NCI-H2107 treated with DMSO at 0.1 percent for 48 hours (cell line): ENCODE data around the gene DDX56.
"Not testable (repeated sequence)": the region's sequence is repeated elsewhere in the genome, so short reads cannot be mapped to it uniquely, and the experiment has no call there.

ENCODE experiments used
- DNase-seq: peaks from one replicate; lab custom pipeline; 2025; ENCODE audit not compliant: unreplicated experiment; lab: John Stamatoyannopoulos, UW

DDX56 gene

GRCh38 chr7:44564606-44565005, 9.1 kb downstream of the DDX56 start:
- DNase-seq: no peak

GRCh38 chr7:44563171-44563679, 10.5 kb downstream of the DDX56 start:
- DNase-seq: no peak

- not testable (repeated sequence) for DNase-seq
These were observed 11.1 kb downstream of the DDX56 start for GRCh38 chr7:44562622-44562962.

GRCh38 chr7:44561962-44562621, 11.6 kb downstream of the DDX56 start:
- no peak for DNase-seq

- no peak for DNase-seq
These were observed 12.2 kb downstream of the DDX56 start for GRCh38 chr7:44561481-44561880.

GRCh38 chr7:44559485-44559884, 14.2 kb downstream of the DDX56 start:
- no peak for DNase-seq

- no peak for DNase-seq
These were observed 16.2 kb downstream of the DDX56 start for GRCh38 chr7:44557485-44557884.

GRCh38 chr7:44555350-44555749, 18.4 kb downstream of the DDX56 start:
- DNase-seq: no peak

- DNase-seq: not testable (repeated sequence)
These were observed 21.2 kb downstream of the DDX56 start for GRCh38 chr7:44552473-44553005.

GRCh38 chr7:44549457-44549856, 24.3 kb downstream of the DDX56 start:
- no peak for DNase-seq

GRCh38 chr7:44548893-44549292, 24.8 kb downstream of the DDX56 start:
- DNase-seq: no peak

GRCh38 chr7:44547536-44548231, 26.0 kb downstream of the DDX56 start:
- DNase-seq: no peak

- no peak for DNase-seq
These were observed 31.7 kb downstream of the DDX56 start for GRCh38 chr7:44541876-44542610.

GRCh38 chr7:44541028-44541869, 32.5 kb downstream of the DDX56 start, which contains the start of gene NPC1L1:
NPC1L1 (minus strand) TSS chr7:44541330; CDS start chr7:44541259, 71 bp downstream.
- DNase-seq: no peak

- DNase-seq: no peak
These were observed 33.1 kb downstream of the DDX56 start for GRCh38 chr7:44540592-44541027.

GRCh38 chr7:44539669-44540506, 33.8 kb downstream of the DDX56 start:
- no peak for DNase-seq

GRCh38 chr7:44538798-44539668, 34.7 kb downstream of the DDX56 start:
- no peak for DNase-seq

GRCh38 chr7:44538093-44538797, 35.5 kb downstream of the DDX56 start:
- DNase-seq: no peak
